Kidney tubule cell (primary cell): Measurements from ENCODE around the gene GFOD1.
"Not testable (repeated sequence)": the region's sequence is repeated elsewhere in the genome, so short reads cannot be mapped to it uniquely, and the experiment has no call there.

Experiments used
- DNase-seq: peaks from one replicate; pipeline ENCODE4 v3.0.0-alpha.2; 2018; ENCODE audit warnings: low spot score

GFOD1 gene

DNA sequence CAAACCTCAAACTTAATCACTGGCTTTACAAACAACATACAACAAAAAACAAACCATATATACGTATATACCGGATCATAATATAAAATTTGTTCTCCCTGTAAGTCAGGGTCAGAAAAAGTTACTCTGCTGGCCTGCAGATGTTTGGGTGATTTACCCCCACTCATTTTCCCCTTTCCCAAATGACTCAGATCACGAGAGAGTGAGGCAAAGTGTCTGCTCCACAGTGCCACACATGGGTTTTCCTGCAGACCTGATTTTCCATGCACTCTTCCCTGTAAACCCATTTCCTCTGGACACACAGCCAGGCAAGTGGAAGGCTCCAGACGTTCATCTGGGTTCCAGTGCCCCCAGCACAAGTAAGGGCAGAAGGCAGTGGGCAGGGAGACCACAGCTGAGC, 23.5 kb downstream of the GFOD1 start:
- no peak for DNase-seq

DNA sequence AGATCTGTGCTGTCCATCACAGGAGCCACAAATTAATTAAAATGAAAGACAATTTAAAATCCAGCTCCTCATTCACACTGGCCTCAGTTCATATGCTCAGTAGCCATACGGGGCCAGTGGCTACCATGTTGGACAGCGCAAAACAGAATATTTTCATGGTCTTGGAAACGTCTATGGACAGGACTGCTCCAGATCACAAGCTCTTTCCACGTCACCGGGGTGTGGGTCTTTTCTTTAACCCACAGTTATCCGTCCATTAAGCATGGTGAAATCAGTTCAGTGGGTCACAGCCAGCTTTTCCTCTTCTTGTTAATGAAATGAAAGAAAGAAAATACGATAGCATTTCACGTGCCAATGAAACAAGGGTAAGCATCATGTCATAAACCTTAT, 24.1 kb downstream of the GFOD1 start:
- DNase-seq: no peak

DNA sequence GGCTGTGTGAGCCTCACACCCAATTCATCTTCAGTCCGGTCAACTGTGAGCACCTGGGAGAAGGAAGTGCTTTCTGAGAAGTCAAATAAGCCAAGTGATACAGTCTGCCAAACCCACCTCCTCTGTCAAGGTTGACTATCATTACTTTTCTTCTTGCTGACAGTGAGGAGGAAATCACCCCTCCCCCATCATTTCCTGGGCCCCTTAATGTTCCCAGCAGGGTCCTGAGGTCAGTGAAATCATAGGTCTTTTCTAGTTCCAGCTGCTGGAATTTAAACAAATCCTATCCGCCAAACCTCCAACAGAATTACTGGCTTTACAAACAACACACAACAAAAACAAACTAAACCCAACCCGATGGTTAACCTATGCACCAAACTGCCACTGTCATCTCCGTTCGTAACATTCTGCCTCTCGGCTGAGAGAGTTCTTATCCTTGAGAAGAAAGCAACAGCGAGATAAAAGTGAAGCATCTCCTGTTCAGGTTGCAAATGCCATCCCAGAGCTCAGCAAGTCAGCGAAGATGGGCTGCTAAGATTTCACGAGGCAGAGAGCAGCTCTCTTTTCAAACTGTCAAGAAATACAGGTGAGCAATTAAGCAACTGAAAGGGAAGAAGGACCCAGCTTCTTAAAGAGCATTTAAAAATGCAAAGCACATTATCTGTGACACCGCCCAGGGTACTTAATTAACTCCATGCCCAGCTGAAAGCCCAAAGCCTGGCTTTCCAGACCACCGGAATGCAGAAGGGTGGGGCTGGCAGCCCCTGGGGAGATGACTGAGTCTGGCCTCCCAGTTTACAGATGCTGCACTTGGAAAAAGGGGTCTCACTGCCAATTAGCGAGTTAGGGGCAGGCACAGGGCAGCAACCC, 24.7 kb downstream of the GFOD1 start:
- DNase-seq: no peak

DNA sequence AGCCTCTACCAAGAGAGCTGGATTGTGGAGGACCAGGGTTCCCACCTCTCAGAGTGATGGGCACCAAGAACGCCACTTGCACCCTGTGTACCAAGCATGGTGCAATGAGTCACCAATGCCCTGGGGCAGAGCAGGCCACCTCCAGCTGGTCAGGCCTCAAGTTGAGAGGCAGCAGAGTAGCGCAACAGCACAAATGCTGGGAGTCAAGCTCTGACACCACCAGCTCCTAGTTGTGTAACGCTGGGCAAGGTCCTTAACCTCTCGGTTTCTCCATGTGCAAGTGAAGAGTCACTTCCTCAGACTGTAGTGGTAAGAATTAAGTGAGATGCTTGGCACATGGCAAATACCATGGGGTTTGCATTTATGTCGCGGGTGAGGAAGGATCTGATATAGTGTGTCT, 25.6 kb downstream of the GFOD1 start:
- no peak for DNase-seq

DNA sequence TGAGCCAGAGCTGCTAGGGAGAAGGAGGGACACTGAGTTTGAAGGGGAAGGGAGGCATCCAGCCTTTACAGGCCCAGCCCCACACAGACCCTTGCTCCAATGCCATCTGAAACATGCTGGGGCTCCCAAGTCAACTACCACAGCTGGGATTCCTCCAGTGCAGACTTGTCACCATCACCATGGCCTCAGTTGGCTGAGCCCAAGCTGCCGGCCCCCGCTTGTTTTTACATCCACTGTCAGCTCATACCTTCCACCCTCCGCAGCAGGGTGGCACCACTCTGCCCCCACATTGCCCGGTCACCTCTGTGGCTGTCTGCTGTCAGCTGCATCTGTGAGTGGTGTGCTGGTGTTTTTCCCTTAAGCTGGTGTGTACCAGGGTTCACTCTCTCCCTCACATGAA, 26.1 kb downstream of the GFOD1 start:
- no peak for DNase-seq

DNA sequence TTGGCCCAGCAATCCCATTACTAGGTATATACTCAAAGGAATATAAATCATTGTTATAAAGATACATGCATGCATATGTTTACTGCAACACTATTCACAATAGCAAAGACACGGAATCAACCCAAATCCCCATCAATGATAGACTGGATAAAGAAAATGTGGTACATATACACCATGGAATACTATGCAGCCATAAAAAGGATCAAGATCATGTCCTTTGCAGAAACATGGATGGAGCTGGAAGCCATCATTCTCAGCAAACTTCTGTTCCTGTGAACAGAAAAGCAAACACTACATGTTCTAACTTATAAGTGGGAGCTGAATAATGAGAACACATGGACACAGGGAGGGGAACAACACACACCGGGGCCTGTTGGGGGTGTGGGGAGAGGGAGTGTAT, 27.1 kb downstream of the GFOD1 start:
- DNase-seq: not testable (repeated sequence)

DNA sequence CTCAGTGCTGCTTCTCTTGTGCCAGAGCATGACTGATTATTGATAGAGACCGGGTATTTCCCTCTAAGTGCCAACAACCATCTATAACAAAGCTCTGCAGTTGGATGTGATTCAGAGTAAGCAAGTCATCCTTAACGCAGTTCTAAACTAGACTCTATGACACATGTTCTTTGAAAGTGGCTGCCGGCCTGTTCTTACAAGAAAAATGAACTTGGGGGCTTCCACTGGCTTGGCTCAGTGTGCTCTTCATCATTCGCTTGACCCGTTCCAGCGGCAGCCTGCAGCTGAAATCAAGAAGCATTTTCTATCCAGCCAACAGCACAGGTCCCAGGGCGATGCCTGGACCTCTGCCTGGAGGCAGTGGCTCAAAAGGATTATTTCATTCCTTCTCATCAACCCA, 29.8 kb downstream of the GFOD1 start:
- DNase-seq: peak; percentile 47

DNA sequence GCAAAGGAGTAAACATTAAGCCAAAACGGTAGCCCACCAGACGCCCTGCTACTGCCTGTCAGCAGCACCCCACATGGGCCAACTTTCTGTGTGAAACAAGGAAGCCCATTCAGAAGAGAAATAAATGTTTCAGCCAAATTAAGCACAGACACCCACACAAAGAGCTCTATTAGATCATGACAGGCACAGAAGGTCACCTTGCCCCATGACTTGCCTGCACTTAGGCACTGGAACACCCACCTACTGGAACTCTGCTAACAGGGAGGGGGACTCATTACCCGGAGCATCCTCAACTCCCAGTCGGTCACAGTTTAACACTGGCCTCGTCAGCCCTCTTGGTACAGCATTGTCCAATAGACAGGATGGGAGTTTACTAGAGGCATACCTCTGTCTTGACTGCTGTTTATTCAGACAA, 31.8 kb downstream of the GFOD1 start:
- DNase-seq: no peak

DNA sequence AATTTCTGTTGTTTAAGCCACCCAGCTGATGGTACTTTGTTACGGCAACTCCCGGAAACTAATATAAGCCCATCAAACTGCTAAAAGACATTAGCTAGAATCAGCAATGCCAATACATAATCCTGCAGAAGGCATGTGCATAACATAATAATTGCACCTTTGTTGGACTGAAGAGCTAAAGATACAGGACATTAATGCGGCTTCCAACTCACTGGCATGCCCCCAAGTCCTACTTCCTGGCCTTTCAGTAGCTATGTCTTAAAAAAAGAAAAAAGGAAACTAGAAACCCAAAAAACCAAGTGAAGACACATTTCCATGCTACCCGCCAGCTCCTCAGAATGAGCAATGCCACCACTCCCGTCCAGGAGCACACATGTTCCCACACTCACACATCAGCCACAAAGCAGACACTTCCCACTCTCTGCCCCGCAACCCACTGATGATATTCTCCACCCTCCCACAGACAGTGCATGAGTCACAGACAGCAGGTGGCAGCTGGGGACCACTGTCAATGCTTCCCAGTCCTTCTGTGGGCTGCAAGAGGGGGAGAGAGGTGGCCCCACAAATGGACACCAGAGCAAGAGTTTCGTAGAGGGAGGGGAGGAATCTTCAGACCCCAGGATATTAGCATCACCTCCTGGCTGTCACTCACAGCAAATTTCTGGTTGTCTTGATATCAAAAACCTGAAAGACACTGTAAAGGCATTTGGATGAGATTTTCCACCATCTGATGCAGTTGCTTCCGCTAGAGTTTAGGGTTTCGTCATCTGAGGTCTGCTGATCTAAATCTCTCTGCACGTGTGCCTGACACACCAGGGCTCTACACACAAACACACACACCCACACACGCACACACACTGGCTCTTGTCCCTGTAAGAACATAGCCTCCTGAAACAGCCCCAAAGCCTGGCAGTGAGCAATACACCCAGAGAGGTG, 32.8 kb downstream of the GFOD1 start:
- peak; percentile 30 for DNase-seq

DNA sequence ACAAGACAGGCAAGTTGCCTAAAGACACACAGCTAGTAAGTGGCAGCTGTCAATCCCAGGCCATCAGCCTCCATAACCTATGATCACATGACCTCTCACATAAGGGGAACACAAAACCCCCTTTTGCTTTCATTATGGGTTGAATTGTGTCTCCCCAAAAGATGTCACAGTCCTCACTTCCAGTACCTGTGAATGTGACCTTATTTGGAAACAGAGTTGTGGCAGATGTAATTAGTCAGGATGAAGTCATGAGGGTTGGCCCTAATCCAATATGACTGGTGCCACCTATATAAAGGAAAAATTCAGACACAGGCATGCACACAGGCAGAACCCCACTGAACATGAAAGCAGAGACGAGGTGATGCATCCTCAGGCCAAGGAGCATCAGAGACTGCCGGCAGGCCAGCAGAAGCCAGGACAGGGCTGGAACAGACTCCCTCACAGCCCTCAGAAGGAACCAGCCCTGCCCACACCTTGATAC, 33.6 kb downstream of the GFOD1 start:
- peak; percentile 95 for DNase-seq

DNA sequence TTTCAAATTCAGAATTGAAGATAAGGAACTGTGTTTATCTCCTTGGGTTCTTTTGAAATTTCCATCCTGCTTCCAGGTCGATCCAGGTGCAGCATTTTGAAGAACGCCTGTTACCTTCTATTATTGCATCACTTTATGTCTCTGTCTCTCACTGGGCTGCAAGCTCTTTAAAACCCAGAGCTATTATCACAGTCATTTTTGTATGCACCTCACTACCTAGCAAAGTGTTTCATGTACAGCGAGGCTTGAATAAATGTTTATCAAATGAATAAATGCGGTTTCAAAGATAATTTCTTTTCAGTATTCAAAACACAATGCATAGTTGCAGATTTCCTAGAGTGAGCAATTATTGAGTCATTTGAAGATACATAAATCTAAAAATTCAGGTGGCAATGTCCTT, 34.2 kb downstream of the GFOD1 start:
- DNase-seq: no peak

DNA sequence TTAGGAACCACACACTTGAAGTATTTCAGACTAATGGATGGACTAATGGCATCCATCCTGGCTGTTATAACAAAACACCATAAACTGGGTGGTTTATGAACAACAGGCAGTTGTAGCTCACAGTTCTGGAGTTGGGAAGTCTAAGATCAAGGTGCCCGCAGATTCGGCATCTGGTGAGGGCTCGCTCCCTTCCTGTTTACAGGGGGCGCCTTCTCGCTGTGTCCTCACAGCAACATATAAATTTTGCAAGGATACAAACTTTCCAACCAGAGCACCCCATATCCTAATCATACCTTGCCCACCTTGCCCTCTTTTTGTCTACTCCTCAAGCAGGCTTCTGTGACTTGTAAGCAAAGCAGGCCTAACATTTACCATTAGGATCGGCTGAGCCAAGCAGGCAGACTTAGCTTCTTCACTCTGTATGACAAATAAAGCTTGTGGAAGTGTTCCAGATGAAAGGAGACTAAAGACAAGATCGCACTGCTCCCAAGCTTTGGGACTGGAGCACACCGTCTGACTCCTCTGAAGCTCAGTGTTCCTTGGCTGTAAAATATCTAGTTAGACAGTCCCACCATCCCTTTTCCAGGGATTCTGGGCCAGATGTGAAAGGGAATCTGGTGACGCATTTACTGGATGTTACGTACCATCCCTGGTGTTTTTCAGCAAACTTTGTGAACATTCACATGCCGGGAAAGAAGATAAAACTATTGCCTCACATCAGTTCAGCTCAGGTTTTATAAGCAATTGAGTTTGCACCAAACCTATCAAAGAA, 34.9 kb downstream of the GFOD1 start:
- DNase-seq: no peak

DNA sequence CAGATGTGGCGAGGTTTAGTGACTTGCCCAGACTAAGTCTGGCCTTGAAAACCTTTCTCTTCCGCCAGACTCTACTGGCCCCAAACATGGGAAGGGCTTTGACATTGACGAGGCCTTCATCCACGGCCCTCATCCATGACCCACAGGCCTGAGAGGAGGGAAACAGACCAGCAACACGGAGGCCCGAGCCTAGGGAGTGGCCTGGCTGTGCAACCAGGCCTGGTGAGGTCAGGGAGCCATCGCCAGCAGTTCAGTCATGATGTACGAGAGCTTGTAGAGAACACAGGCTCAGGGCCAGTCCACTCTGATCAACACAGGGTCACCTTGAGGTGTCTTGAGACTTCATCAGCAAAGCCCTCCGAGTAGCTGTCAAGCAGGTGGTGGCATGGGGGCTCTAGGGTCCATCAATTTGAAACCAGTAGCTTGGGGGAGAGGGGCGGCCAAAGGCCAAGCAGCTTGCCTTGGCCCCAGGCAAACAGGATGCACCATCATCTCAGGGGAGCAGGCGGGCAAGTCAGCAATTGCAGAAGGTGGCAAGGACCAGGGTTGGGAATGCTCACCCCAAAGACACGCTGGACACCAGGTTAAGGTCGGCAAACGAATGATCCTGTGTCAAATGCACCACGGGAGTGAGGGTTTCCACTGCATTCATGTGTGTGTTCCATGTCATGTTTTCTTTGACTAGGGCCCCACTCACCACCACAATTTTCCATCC, 36.1 kb downstream of the GFOD1 start:
- no peak for DNase-seq

DNA sequence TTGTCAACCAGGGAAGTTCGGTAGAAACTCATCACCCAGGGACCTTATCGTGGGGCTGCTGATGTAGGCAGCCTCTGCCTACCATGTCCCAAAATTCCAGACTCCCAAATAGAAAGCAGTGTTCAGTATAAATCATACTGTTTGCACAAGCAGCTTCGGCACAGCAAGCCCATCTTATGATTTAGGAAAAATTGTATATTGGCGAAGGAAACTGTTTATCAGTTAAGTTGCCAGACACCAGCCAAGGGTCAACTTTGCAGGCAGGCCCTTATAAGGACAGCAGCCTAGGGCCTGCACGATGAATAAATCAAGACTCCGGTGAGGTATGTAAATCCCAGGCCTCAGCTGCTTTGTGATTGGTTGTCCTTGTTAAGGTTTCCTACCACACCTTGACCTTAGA, 36.8 kb downstream of the GFOD1 start:
- no peak for DNase-seq

DNA sequence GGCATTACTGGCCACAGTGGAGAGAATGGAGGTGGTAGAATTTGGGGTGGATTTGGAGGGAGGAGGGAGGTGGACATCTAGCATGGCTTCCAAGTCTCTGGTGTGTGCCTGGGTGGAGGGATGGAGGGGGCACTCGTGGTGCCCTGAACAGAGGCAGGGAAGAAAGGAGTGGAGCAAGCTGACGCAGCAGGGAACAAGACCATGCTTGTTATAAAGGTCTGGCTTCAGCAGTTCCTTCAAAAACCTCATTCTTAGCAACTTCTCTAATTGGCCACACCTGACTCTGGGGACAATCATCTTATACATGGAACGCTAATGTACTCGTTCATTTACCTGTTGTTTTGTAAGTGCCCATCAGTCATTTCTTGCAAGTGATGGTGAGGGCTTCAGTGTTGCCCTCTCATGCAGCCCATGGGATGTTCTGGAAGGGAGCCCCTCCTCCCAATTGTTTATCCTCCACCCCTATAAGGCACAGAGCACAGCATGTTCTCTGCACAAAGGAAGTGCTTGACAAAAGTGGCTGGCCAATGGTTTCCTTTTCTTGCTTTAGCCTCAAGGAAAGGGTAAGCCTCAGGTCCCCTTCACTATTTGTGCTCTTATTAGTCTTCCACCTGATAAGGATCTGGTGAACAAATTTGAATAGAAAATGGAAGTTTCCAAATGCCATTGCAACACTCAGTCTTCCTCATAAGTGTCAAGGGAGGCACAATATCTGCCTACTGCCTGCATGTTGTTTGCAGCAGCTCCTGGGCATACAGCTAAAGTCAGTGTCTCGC, 39.3 kb downstream of the GFOD1 start:
- DNase-seq: no peak

DNA sequence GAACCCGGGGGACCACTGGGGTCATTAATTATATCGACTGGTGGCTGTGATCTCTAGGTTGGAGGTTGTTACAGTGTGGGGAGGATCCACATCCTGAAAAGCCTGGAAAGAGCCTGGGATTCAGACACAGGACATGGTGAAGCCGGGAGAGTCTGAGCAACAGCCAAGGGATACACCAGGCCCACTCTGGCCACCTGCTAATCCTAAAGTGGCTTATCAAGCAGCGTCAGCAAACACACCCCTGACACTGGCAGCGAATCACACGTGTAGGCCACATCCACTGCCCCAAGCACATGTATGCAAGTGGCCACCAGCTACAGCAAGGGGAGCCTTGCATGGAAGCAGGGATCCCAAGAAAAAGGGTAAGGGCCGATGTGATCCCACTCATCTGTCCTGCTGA, 41.0 kb downstream of the GFOD1 start:
- no peak for DNase-seq

DNA sequence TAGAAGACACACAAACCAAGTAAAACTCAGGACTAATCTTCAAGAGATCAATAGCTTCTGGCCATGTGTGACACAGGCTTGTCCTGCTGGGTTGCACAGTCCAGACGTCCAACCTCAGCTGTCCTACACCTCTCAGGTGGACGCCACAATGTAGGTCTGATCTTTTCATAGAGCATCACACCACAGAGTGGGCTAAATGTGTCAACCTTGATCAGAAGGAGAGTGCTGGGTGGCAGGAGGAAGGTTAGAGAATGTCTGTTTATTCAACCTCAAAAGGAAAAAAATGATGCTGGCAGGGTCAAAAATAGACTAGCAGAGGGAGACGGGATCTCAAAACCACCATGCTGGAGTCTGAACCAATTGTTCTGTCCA, 41.7 kb downstream of the GFOD1 start:
- DNase-seq: no peak

DNA sequence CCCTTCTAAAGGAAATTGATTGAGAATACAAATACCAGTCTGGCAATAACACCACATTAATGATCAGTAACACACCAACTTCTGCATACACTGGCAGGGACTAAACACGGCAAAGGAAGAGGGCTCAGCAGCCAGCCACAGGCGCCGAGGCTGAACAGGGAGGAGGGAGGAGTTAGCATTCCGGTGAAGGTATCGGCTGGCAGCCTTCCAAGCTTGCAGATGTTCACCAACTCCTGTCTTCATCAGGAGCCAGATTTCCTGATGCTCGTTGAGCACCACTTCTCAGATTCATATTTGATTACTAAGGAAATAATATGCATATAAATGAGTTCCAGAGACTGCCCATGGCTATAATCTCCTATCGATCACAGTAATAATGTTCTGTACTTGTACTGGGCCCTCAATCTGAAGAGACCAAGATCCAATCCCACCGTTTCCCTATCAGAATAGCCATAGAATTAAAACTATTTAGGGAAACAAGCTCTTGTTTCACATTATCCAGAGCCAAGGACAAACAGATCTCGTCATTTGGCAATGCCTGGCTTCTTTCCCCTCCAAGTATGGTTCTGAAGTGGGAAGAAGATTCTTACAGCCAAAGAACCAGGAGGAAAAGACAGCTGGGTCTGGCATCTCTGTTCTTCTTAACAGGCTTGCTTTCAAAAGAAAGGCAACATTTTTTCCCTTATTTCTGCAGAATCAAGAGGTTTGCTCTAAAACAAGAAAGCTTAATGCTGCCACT, 42.2 kb downstream of the GFOD1 start:
- peak; percentile 81 for DNase-seq

DNA sequence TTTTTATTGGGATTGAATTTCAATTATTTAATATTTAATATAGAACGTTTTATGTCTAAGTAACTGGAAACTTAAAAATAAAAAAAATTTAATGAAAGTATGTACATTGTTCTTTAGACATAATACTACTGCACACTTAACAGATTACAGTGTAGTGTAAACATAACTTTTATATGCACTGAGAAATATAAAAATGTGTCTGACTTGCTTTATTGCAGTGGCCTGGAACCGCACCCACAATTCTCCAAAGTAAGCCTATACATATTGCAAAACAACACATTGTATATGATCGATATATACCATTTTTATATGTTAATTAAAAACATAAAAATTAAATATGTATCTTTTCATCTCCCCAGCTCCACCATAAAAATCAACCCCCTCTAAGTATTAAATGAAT, 42.8 kb downstream of the GFOD1 start:
- DNase-seq: no peak

DNA sequence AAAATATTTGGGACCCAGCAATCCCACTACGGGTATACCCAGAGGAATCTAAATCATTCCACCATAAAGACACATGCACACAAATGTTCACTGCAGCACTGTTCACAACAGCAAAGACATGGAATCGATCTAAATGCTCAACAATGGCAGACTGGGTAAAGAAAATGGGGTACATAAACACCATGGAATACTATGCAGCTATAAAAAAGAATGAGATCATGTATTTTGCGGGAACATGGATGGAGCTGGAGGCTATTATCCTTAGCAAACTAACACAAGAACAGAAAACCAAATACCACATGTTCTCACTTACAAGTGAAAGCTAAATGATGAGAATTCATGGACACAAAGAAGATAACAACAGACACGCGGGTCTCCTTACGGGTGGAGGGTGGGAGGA, 43.4 kb downstream of the GFOD1 start:
- not testable (repeated sequence) for DNase-seq
